ENCODE results near the gene SLC22A23. TPM values are rescaled to one million over a fixed set of nuclear protein-coding genes. Genes with fewer than 3 reads are reported as not detected.

Gene SLC22A23
- total RNA-seq, 1 experiment from 2014 or later = 38.2 TPM

GRCh38 chr6:3228771-3229565, 227.9 kb downstream of the SLC22A23 start (continued):
- TF ChIP-seq, protein P1, sequence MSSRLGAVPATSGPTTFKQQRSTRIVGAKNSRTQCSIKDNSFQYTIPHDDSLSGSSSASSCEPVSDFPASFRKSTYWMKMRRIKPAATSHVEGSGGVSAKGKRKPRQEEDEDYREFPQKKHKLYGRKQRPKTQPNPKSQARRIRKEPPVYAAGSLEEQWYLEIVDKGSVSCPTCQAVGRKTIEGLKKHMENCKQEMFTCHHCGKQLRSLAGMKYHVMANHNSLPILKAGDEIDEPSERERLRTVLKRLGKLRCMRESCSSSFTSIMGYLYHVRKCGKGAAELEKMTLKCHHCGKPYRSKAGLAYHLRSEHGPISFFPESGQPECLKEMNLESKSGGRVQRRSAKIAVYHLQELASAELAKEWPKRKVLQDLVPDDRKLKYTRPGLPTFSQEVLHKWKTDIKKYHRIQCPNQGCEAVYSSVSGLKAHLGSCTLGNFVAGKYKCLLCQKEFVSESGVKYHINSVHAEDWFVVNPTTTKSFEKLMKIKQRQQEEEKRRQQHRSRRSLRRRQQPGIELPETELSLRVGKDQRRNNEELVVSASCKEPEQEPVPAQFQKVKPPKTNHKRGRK (CRISPR knock-in tag; IDR thresholded peaks at IDR 0.05; ENCODE audit: borderline replicate concordance) = no peak
- no peak for TF ChIP-seq ZNF671 (CRISPR knock-in tag; IDR thresholded peaks at IDR 0.05)
- TF ChIP-seq MAX (CRISPR knock-in tag; IDR thresholded peaks at IDR 0.05) = no peak
- no peak for TF ChIP-seq ZNF423 (CRISPR knock-in tag; IDR thresholded peaks at IDR 0.05)
- TF ChIP-seq SMAD4 (CRISPR knock-in tag; IDR thresholded peaks at IDR 0.05) = no peak
- no peak for TF ChIP-seq PRDM15 (CRISPR knock-in tag; IDR thresholded peaks at IDR 0.05)
- no peak for TF ChIP-seq TP53 (CRISPR knock-in tag; IDR thresholded peaks at IDR 0.05)
- TF ChIP-seq ZNF138 (CRISPR knock-in tag; conservative IDR thresholded peaks at IDR 0.05) = no peak
- TF ChIP-seq, protein P2, sequence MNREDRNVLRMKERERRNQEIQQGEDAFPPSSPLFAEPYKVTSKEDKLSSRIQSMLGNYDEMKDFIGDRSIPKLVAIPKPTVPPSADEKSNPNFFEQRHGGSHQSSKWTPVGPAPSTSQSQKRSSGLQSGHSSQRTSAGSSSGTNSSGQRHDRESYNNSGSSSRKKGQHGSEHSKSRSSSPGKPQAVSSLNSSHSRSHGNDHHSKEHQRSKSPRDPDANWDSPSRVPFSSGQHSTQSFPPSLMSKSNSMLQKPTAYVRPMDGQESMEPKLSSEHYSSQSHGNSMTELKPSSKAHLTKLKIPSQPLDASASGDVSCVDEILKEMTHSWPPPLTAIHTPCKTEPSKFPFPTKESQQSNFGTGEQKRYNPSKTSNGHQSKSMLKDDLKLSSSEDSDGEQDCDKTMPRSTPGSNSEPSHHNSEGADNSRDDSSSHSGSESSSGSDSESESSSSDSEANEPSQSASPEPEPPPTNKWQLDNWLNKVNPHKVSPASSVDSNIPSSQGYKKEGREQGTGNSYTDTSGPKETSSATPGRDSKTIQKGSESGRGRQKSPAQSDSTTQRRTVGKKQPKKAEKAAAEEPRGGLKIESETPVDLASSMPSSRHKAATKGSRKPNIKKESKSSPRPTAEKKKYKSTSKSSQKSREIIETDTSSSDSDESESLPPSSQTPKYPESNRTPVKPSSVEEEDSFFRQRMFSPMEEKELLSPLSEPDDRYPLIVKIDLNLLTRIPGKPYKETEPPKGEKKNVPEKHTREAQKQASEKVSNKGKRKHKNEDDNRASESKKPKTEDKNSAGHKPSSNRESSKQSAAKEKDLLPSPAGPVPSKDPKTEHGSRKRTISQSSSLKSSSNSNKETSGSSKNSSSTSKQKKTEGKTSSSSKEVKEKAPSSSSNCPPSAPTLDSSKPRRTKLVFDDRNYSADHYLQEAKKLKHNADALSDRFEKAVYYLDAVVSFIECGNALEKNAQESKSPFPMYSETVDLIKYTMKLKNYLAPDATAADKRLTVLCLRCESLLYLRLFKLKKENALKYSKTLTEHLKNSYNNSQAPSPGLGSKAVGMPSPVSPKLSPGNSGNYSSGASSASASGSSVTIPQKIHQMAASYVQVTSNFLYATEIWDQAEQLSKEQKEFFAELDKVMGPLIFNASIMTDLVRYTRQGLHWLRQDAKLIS (CRISPR knock-in tag; IDR thresholded peaks at IDR 0.05; ENCODE audit: borderline replicate concordance) = no peak
- TF ChIP-seq, protein P3, sequence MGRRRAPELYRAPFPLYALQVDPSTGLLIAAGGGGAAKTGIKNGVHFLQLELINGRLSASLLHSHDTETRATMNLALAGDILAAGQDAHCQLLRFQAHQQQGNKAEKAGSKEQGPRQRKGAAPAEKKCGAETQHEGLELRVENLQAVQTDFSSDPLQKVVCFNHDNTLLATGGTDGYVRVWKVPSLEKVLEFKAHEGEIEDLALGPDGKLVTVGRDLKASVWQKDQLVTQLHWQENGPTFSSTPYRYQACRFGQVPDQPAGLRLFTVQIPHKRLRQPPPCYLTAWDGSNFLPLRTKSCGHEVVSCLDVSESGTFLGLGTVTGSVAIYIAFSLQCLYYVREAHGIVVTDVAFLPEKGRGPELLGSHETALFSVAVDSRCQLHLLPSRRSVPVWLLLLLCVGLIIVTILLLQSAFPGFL (CRISPR knock-in tag; IDR thresholded peaks at IDR 0.05; ENCODE audit: borderline replicate concordance) = no peak
- 0 out of 2 replicates have a peak, but pooled peaks have one; percentile 8 for TF ChIP-seq ESRRA (CRISPR knock-in tag; IDR thresholded peaks at IDR 0.05; ENCODE audit: borderline replicate concordance)
- TF ChIP-seq TEAD1 (CRISPR knock-in tag; IDR thresholded peaks at IDR 0.05) = no peak
- TF ChIP-seq, protein P4, sequence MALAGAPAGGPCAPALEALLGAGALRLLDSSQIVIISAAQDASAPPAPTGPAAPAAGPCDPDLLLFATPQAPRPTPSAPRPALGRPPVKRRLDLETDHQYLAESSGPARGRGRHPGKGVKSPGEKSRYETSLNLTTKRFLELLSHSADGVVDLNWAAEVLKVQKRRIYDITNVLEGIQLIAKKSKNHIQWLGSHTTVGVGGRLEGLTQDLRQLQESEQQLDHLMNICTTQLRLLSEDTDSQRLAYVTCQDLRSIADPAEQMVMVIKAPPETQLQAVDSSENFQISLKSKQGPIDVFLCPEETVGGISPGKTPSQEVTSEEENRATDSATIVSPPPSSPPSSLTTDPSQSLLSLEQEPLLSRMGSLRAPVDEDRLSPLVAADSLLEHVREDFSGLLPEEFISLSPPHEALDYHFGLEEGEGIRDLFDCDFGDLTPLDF (CRISPR knock-in tag; IDR thresholded peaks at IDR 0.05) = no peak
- TF ChIP-seq IRF2 (CRISPR knock-in tag; IDR thresholded peaks at IDR 0.05; ENCODE audit: borderline replicate concordance, low read depth) = no peak
- no peak for TF ChIP-seq FOXJ3 (CRISPR knock-in tag; IDR thresholded peaks at IDR 0.05; ENCODE audit: borderline replicate concordance)
- no peak for TF ChIP-seq JAZF1 (CRISPR knock-in tag; IDR thresholded peaks at IDR 0.05)
- no peak for TF ChIP-seq ETV6 (CRISPR knock-in tag; IDR thresholded peaks at IDR 0.05)
- TF ChIP-seq TEAD4 (CRISPR knock-in tag; IDR thresholded peaks at IDR 0.05) = no peak
- TF ChIP-seq ZNF532 (CRISPR knock-in tag; IDR thresholded peaks at IDR 0.05; ENCODE audit: borderline replicate concordance) = no peak
- no peak for TF ChIP-seq NFATC4 (CRISPR knock-in tag; IDR thresholded peaks at IDR 0.05)
- no peak for TF ChIP-seq SP1 (CRISPR knock-in tag; conservative IDR thresholded peaks at IDR 0.05)
